ENCODE measurements around the gene CHRNA7. TPM values are rescaled to one million over a fixed set of nuclear protein-coding genes. Genes with fewer than 3 reads are reported as not detected.

Gene CHRNA7
- total and polyA plus RNA-seq, 9 of the 15 experiments (the other 6 are each of a cell fraction or from before 2014, with no cell fraction given): 0.04 TPM; not detected in 8

DNA sequence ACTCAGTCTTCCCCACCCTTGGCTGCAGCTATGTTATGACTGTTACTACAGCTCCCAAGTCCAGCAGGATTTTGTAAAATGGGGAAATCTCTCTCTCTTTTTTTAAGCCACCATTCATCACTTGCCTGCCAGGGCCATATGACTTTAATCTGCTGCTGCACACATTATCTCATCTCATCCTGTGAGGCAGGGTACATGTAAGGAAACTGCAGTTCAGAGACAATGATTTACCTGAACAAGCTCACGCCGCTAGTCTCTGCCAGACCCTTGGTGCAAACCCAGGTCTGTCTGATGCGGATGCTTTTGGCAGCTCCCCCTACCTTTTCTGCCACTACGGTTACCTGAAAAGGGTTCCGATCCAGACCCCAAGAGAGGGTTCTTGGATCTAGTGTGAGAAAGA, 78.3 kb downstream of the CHRNA7 start:
- in situ Hi-C loops (cut with MboI): no loop called here
- TF ChIP-seq RUNX1 (IDR thresholded peaks at IDR 0.05; ENCODE audit: low read depth) (no peak), ILK (tag; IDR thresholded peaks at IDR 0.05; ENCODE audit: borderline replicate concordance, low read depth) (no peak), C11orf30 (IDR thresholded peaks at IDR 0.05; ENCODE audit: low read depth) (no peak), TCF3 (CRISPR knock-in tag; IDR thresholded peaks at IDR 0.05) (no peak), FOXK1 (CRISPR knock-in tag; IDR thresholded peaks at IDR 0.05; ENCODE audit: borderline replicate concordance) (no peak), TCF7L2 (IDR thresholded peaks at IDR 0.05; ENCODE audit: low read depth, low read length) (no peak)
- TF ChIP-seq, protein P1, sequence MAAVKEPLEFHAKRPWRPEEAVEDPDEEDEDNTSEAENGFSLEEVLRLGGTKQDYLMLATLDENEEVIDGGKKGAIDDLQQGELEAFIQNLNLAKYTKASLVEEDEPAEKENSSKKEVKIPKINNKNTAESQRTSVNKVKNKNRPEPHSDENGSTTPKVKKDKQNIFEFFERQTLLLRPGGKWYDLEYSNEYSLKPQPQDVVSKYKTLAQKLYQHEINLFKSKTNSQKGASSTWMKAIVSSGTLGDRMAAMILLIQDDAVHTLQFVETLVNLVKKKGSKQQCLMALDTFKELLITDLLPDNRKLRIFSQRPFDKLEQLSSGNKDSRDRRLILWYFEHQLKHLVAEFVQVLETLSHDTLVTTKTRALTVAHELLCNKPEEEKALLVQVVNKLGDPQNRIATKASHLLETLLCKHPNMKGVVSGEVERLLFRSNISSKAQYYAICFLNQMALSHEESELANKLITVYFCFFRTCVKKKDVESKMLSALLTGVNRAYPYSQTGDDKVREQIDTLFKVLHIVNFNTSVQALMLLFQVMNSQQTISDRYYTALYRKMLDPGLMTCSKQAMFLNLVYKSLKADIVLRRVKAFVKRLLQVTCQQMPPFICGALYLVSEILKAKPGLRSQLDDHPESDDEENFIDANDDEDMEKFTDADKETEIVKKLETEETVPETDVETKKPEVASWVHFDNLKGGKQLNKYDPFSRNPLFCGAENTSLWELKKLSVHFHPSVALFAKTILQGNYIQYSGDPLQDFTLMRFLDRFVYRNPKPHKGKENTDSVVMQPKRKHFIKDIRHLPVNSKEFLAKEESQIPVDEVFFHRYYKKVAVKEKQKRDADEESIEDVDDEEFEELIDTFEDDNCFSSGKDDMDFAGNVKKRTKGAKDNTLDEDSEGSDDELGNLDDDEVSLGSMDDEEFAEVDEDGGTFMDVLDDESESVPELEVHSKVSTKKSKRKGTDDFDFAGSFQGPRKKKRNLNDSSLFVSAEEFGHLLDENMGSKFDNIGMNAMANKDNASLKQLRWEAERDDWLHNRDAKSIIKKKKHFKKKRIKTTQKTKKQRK (IDR thresholded peaks at IDR 0.05; ENCODE audit: borderline replicate concordance, low read depth, low read length): no peak
- H3K9ac ChIP-seq (ENCODE audit: insufficient read depth in 1 of 2, low read depth in 2 of 2, low read length in 2 of 2): no peak overlapping the region
- peaks cover 0 to 6% of the 10 kb centered on the region in 2 experiments; a peak in 2 of 5 replicates for H3K27me3 ChIP-seq (ENCODE audit: control insufficient read depth in 2 of 2, insufficient read depth in 2 of 2, low read length in 2 of 2)
- 0% methylated on average over 5 of the region's 5 CpGs for WGBS (ENCODE audit: insufficient coverage, low coverage, missing lambda C conversion rate)
- no peak for DNase-seq (ENCODE audit: extremely low read depth in 1 of 4, low spot score in 3 of 4)
- H3K9me1 ChIP-seq (ENCODE audit: control insufficient read depth, insufficient read depth, low read length): no peaks in the 10 kb centered on the region
- intact Hi-C loops (cut with micrococcal nuclease): no loop called here
- no peaks in the 10 kb centered on the region for H3K4me1 ChIP-seq (replicated peaks in 1 of 2; ENCODE audit: control insufficient read depth in 2 of 2, insufficient read depth in 2 of 2, low read length in 2 of 2)
- H2AFZ ChIP-seq (ENCODE audit: low read depth, low read length): no peak overlapping the region
- ChIA-PET POLR2A (no interaction called here), CTCF (ENCODE audit: low intra/inter-chr PET ratio) (no interaction called here)
- H3K27ac ChIP-seq (ENCODE audit: extremely low read depth, low read depth, low read length): no peak overlapping the region
- no peaks in the 10 kb centered on the region for H4K20me1 ChIP-seq (replicated peaks; ENCODE audit: control insufficient read depth, insufficient read depth, low read length)
- H3K36me3 ChIP-seq (ENCODE audit: control insufficient read depth, insufficient read depth, low read length): no peaks in the 10 kb centered on the region
- H3K4me3 ChIP-seq: no peak overlapping the region
- H3K79me2 ChIP-seq (ENCODE audit: control insufficient read depth, insufficient read depth, low read length): no peaks in the 10 kb centered on the region
- H3K4me2 ChIP-seq (ENCODE audit: insufficient read depth, low read length): no peak overlapping the region
- ATAC-seq: no peak
- FAIRE-seq: no peak
- BruUV-seq (replicated peaks): no TSS peak
- H3K9me3 ChIP-seq (replicated peaks; ENCODE audit: control insufficient read depth, insufficient read depth, low read depth, low read length): no peaks in the 10 kb centered on the region

Measured in K562 (cell line).